SW 1271 (cell line): ENCODE measurements around the gene MTRF1.
"Not testable (repeated sequence)": the region's sequence is repeated elsewhere in the genome, so short reads cannot be mapped to it uniquely, and the experiment has no call there.

ENCODE experiments used
- DNase-seq, 2 experiments: peaks; one replicate each; lab custom pipeline; 2025; lab: John Stamatoyannopoulos, UW

Gene MTRF1

DNA sequence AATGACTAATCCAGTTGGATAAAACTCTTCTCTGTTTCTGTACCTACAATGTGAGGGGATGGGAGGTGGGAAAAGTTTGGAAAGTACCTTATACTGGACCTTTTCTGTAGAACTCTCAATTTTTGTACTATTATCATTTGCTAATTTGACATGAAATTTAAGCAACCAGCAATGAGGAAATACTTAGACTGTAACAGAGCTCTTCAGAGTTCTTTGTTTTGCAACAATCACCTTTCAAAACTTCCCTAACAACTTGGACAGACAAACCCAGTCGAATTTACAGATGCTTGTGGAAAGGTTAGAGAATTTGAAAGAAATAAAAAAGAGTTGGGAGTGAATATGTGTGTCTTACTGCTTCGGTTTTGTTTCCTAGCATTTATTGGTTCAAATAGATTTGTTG is 85.8 kb downstream of the MTRF1 start:
- DNase-seq = no peak

DNA sequence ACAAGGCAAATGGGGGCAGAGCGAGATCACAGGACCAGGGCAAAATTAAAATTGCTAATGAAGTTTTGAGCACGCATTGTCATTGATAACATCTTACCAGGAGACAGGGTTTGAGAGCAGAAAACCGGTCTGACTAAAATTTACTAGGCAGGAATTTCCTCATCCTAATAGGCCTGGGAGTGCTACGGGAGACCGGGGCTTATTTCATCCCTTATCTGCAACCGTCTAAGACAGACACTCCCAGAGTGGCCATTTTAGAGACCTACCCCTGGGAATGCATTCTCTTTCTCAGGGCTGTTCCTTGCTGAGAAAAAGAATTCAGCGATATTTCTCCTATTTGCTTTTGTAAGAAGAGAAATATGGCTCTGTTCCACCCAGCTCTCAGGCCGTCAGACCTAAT is 87.8 kb downstream of the MTRF1 start:
- not testable (repeated sequence) for DNase-seq
